Cerebellar cortex (tissue), 1 donor: ENCODE measurements around the gene AGAP1.

Experiments
- DNase-seq: peaks from one replicate; pipeline ENCODE4 v3.0.0-alpha.2; 2015; ENCODE audit warnings: low spot score

AGAP1 gene

GRCh38 chr2:235493775-235494715 lies at the start of gene AGAP1:
Gene AGAP1, plus strand, starts transcription at chr2:235494043.
- peak; percentile 85 for DNase-seq

- DNase-seq, result no peak
These were observed 49.7 kb upstream of the AGAP1 start for GRCh38 chr2:235444101-235444597.

- peak; percentile 25 for DNase-seq
These were observed 48.7 kb upstream of the AGAP1 start for GRCh38 chr2:235445116-235445515.

- DNase-seq, result no peak
These were observed 47.8 kb upstream of the AGAP1 start for GRCh38 chr2:235446082-235446481.

GRCh38 chr2:235447210-235447609 lies 46.6 kb upstream of the AGAP1 start:
- DNase-seq, result no peak

GRCh38 chr2:235449568-235449967 lies 44.3 kb upstream of the AGAP1 start:
- DNase-seq, result no peak

GRCh38 chr2:235453605-235454151 lies 40.2 kb upstream of the AGAP1 start:
- DNase-seq, result no peak

- DNase-seq, result no peak
These were observed 35.0 kb upstream of the AGAP1 start for GRCh38 chr2:235458839-235459273.

- no peak for DNase-seq
These were observed 33.2 kb upstream of the AGAP1 start for GRCh38 chr2:235460548-235461047.

GRCh38 chr2:235461763-235462414 lies 32.0 kb upstream of the AGAP1 start:
- DNase-seq, result no peak

GRCh38 chr2:235462415-235462790 lies 31.4 kb upstream of the AGAP1 start:
- DNase-seq, result no peak

GRCh38 chr2:235463893-235464292 lies 29.9 kb upstream of the AGAP1 start:
- DNase-seq, result no peak

- DNase-seq, result no peak
These were observed 26.3 kb upstream of the AGAP1 start for GRCh38 chr2:235467588-235467987.

GRCh38 chr2:235468978-235469655 lies 24.7 kb upstream of the AGAP1 start:
- peak; percentile 16 for DNase-seq

- DNase-seq, result no peak
These were observed 22.6 kb upstream of the AGAP1 start for GRCh38 chr2:235471186-235471747.

GRCh38 chr2:235472443-235472842 lies 21.4 kb upstream of the AGAP1 start:
- DNase-seq, result no peak

GRCh38 chr2:235478609-235479008 lies 15.2 kb upstream of the AGAP1 start:
- no peak for DNase-seq

- DNase-seq, result no peak
These were observed 14.2 kb upstream of the AGAP1 start for GRCh38 chr2:235479604-235480003.

- DNase-seq, result no peak
These were observed 13.2 kb upstream of the AGAP1 start for GRCh38 chr2:235480614-235481013.

GRCh38 chr2:235483313-235483712 lies 10.5 kb upstream of the AGAP1 start:
- no peak for DNase-seq

- DNase-seq, result no peak
These were observed 8.5 kb upstream of the AGAP1 start for GRCh38 chr2:235485362-235485761.

GRCh38 chr2:235486729-235487128 lies 7.1 kb upstream of the AGAP1 start:
- DNase-seq, result no peak
